NCI-H2227 treated with DMSO at 0.1 percent for 48 hours (cell line): ENCODE measurements around the gene SLC25A31.

Source experiments
- DNase-seq: peaks from one replicate; lab custom pipeline; 2025; lab: John Stamatoyannopoulos, UW

The SLC25A31 gene

GRCh38 chr4:127777487-127777886 lies 47.3 kb downstream of the SLC25A31 start:
- no peak for DNase-seq

- DNase-seq, result peak; percentile 3
Measured at GRCh38 chr4:127778102-127778501, 47.9 kb downstream of the SLC25A31 start.

GRCh38 chr4:127780598-127780997 lies 50.4 kb downstream of the SLC25A31 start:
- DNase-seq, result no peak

GRCh38 chr4:127781300-127782024 lies 51.3 kb downstream of the SLC25A31 start:
- DNase-seq, result no peak

- DNase-seq, result peak; percentile 65
Measured at GRCh38 chr4:127782025-127782274, 51.8 kb downstream of the SLC25A31 start.

- peak; percentile 13 for DNase-seq
Measured at GRCh38 chr4:127782275-127783025, 52.2 kb downstream of the SLC25A31 start, which contains the start of gene HSPA4L. Gene HSPA4L, plus strand, starts transcription at chr4:127782322. Its CDS starts 229 bp downstream, at chr4:127782551.

GRCh38 chr4:127783026-127783769 lies 53.0 kb downstream of the SLC25A31 start:
- peak; percentile 28 for DNase-seq

- no peak for DNase-seq
Measured at GRCh38 chr4:127783955-127784770, 54.0 kb downstream of the SLC25A31 start.

- DNase-seq, result no peak
Measured at GRCh38 chr4:127788517-127788916, 58.3 kb downstream of the SLC25A31 start.

GRCh38 chr4:127791391-127791790 lies 61.2 kb downstream of the SLC25A31 start:
- DNase-seq, result no peak

- no peak for DNase-seq
Measured at GRCh38 chr4:127793528-127793927, 63.3 kb downstream of the SLC25A31 start.

- DNase-seq, result no peak
Measured at GRCh38 chr4:127799711-127800110, 69.5 kb downstream of the SLC25A31 start.

- DNase-seq, result no peak
Measured at GRCh38 chr4:127809173-127809800, 79.1 kb downstream of the SLC25A31 start.

- no peak for DNase-seq
Measured at GRCh38 chr4:127810551-127810950, 80.4 kb downstream of the SLC25A31 start.

GRCh38 chr4:127822430-127822829 lies 92.2 kb downstream of the SLC25A31 start:
- no peak for DNase-seq
